Endothelial cell of umbilical vein (primary cell): Measurements from ENCODE around the gene BPIFB3.

ENCODE experiments used
- EZH2 ChIP-seq: IDR thresholded peaks from 2 replicates; pipeline ENCODE4 v1.6.1; 2012; ENCODE audit warnings: borderline replicate concordance, low read depth, mild to moderate bottlenecking, moderate library complexity, low read length, inconsistent platforms; ENCODE audit not compliant: severe bottlenecking
- GATA2 ChIP-seq: IDR thresholded peaks from 2 replicates; pipeline ENCODE4 v1.7.0; 2011; ENCODE audit warnings: low read depth, mild to moderate bottlenecking, moderate library complexity, mixed read lengths, low read length; ENCODE audit not compliant: insufficient read length, insufficient read depth
- POLR2A ChIP-seq: IDR thresholded peaks from 2 replicates; pipeline ENCODE4 v1.6.1; 2012; ENCODE audit warnings: low read depth, mild to moderate bottlenecking, control low read depth, low read length
- POLR2AphosphoS5 ChIP-seq: IDR thresholded peaks from 2 replicates; pipeline ENCODE4 v1.6.1; 2012; ENCODE audit warnings: low read depth, mild to moderate bottlenecking, control low read depth, low read length, moderate library complexity; ENCODE audit not compliant: insufficient read depth
- TF ChIP-seq, protein P1 (sequence below), 2 donors: IDR thresholded peaks; 1 replicate in 1 of 2; 2 replicates in 1 of 2; pipeline ENCODE4 v1.5.1; 2011; ENCODE audit warnings: low read length in 2 of 2, mild to moderate bottlenecking in 2 of 2, moderate library complexity in 2 of 2, control low read depth in 1 of 2, inconsistent platforms in 1 of 2, low read depth in 1 of 2; ENCODE audit not compliant: insufficient read depth in 1 of 2; ENCODE audit errors: extremely low read depth in 1 of 2

DNA sequence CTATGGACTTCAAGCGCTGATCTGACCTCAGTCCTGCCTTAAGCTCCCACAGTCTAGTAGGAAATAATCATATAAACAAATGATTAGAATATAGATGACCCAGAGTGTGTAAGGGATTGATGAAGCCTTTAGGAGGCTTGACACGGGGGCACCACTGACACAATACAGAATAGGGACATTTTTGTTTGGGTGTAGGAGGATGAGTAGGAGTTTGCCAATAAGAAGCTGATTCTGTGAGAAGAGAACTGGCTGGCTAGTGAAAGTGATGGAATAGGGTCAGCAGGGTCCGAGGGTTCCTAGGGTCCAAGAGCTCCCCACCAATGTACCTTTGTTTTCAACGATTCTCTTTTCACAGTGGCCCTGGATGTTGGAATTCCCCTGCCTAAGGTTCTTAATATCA is 18.7 kb downstream of the BPIFB3 start:
- no peak for TF ChIP-seq POLR2AphosphoS5
- TF ChIP-seq, protein P1, sequence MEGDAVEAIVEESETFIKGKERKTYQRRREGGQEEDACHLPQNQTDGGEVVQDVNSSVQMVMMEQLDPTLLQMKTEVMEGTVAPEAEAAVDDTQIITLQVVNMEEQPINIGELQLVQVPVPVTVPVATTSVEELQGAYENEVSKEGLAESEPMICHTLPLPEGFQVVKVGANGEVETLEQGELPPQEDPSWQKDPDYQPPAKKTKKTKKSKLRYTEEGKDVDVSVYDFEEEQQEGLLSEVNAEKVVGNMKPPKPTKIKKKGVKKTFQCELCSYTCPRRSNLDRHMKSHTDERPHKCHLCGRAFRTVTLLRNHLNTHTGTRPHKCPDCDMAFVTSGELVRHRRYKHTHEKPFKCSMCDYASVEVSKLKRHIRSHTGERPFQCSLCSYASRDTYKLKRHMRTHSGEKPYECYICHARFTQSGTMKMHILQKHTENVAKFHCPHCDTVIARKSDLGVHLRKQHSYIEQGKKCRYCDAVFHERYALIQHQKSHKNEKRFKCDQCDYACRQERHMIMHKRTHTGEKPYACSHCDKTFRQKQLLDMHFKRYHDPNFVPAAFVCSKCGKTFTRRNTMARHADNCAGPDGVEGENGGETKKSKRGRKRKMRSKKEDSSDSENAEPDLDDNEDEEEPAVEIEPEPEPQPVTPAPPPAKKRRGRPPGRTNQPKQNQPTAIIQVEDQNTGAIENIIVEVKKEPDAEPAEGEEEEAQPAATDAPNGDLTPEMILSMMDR (IDR thresholded peaks at IDR 0.05; ENCODE audit: extremely low read depth in 1 of 2, insufficient read depth in 1 of 2, low read depth in 1 of 2, low read length in 2 of 2) = no peak
- TF ChIP-seq POLR2A = no peak
- no peak for TF ChIP-seq GATA2
- no peak for TF ChIP-seq EZH2
